Ishikawa (cell line): ENCODE results near the gene PRDM10.

ENCODE experiments used
- CEBPB ChIP-seq: IDR thresholded peaks from 2 replicates; pipeline ENCODE4 v1.6.1; 2012
- CREB1 ChIP-seq: IDR thresholded peaks from 2 replicates; pipeline ENCODE4 v1.6.1; 2012; ENCODE audit warnings: low read depth
- EGR1 ChIP-seq: IDR thresholded peaks from 2 replicates; pipeline ENCODE4 v1.6.1; 2012
- EP300 ChIP-seq: IDR thresholded peaks from 2 replicates; pipeline ENCODE4 v1.6.1; 2012; ENCODE audit warnings: borderline replicate concordance
- FOXM1 ChIP-seq: IDR thresholded peaks from 2 replicates; pipeline ENCODE4 v1.6.1; 2012; ENCODE audit warnings: low read depth, borderline replicate concordance
- NFIC ChIP-seq: IDR thresholded peaks from 2 replicates; pipeline ENCODE4 v1.6.1; 2012
- RAD21 ChIP-seq: IDR thresholded peaks from 2 replicates; pipeline ENCODE4 v1.6.1; 2012; ENCODE audit warnings: low read depth
- YY1 ChIP-seq: IDR thresholded peaks from 2 replicates; pipeline ENCODE4 v1.6.1; 2012; ENCODE audit warnings: low read depth
- TF ChIP-seq, protein P1 (sequence below): IDR thresholded peaks from 2 replicates; pipeline ENCODE4 v1.6.1; 2012
- TF ChIP-seq, protein P2 (sequence below): IDR thresholded peaks from 2 replicates; pipeline ENCODE4 v1.6.1; 2012; ENCODE audit warnings: low read depth, mild to moderate bottlenecking
- TF ChIP-seq, protein P3 (sequence below): IDR thresholded peaks from 2 replicates; pipeline ENCODE4 v1.6.1; 2012

DNA sequence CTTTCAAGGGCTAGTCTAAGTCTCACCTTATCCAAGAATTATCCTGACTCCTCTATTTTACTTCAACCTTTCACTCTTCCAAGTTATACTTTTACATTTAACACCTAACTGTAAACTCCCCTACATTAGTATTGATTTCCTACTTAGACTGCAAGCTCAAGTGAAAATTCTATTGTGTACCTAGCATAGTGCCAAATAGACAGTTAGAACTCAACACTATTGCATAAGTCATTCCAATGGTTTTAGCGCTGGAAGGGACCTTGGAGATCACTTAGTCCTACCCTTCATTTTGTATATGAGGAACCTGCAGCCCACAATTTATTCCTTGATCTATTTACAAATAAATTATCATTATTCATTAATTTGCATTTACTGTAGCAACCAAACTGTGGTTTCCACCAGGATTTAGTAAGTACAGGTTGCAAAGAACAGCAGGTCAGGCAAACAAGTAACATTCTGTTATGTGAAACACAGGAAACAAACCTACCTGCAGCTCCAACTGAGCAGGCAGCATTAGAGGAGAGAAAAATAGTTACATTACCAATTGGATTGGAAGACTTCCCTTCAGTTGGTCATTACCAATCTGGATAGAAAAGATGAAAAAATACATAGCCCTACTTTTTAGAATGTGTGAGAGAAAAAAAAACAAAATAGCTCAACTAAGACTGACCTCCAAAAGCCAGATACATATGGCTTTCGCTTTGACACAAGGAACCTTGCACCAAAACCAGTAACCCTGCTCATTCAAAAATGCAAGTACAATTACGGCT, 73.5 kb downstream of the PRDM10 start:
- TF ChIP-seq, protein P1, sequence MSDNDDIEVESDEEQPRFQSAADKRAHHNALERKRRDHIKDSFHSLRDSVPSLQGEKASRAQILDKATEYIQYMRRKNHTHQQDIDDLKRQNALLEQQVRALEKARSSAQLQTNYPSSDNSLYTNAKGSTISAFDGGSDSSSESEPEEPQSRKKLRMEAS, result no peak
- TF ChIP-seq RAD21 (no peak), NFIC (no peak), CEBPB (no peak), EGR1 (no peak), EP300 (no peak), CREB1 (no peak), YY1 (no peak), FOXM1 (no peak)
- TF ChIP-seq, protein P2, sequence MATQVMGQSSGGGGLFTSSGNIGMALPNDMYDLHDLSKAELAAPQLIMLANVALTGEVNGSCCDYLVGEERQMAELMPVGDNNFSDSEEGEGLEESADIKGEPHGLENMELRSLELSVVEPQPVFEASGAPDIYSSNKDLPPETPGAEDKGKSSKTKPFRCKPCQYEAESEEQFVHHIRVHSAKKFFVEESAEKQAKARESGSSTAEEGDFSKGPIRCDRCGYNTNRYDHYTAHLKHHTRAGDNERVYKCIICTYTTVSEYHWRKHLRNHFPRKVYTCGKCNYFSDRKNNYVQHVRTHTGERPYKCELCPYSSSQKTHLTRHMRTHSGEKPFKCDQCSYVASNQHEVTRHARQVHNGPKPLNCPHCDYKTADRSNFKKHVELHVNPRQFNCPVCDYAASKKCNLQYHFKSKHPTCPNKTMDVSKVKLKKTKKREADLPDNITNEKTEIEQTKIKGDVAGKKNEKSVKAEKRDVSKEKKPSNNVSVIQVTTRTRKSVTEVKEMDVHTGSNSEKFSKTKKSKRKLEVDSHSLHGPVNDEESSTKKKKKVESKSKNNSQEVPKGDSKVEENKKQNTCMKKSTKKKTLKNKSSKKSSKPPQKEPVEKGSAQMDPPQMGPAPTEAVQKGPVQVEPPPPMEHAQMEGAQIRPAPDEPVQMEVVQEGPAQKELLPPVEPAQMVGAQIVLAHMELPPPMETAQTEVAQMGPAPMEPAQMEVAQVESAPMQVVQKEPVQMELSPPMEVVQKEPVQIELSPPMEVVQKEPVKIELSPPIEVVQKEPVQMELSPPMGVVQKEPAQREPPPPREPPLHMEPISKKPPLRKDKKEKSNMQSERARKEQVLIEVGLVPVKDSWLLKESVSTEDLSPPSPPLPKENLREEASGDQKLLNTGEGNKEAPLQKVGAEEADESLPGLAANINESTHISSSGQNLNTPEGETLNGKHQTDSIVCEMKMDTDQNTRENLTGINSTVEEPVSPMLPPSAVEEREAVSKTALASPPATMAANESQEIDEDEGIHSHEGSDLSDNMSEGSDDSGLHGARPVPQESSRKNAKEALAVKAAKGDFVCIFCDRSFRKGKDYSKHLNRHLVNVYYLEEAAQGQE, result no peak
- TF ChIP-seq, protein P3, sequence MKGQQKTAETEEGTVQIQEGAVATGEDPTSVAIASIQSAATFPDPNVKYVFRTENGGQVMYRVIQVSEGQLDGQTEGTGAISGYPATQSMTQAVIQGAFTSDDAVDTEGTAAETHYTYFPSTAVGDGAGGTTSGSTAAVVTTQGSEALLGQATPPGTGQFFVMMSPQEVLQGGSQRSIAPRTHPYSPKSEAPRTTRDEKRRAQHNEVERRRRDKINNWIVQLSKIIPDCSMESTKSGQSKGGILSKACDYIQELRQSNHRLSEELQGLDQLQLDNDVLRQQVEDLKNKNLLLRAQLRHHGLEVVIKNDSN, result no peak
